GM12872 (cell line): ENCODE measurements around the gene KRTAP5-4.

Experiments used
- TF ChIP-seq, protein P1 (sequence below): IDR thresholded peaks from 3 replicates; pipeline ENCODE4 v1.5.1; 2011; ENCODE audit warnings: low read depth, mild to moderate bottlenecking, low read length, moderate library complexity; ENCODE audit not compliant: insufficient read depth

Gene KRTAP5-4

DNA sequence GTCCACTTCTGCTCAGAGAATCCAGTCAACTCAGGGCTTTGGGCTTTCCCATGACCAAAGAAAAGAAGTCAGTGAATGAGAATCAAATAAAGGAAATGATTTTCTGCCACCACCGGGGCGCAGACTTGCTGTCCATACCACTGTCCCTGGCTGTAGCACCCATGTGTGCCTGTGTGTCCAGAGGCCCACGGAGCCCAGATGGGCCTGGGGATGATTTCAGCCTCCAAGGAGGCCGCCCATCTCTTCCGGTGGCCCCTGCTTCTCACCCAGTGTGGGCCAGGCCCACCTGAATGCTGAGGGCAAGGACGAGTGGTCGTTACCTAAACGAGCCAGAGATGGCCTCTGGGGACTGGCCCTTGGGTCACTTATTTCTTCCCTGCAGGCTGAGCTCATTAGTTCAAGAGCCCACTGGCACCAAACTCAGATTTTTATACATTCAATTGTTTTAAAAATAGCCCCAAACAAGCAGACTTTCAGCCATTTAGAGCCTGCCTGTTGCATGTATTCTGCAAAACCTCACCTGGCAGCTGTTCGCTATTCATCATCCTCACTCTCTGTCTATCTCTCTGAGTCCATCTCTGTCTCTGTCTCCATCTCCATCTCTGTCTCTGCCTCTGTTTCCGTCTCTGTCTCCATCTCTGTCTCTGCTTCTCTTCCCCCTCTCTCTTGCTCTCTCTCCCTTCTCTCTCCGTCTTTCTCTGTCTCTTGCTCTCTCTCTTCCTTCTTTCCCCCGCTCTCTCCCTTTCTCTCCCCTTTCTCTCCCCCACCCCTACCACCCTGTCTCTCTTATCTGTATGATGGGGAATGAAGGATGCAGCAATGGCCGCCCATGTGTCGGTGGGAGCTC, 31.8 kb upstream of the KRTAP5-4 start:
- TF ChIP-seq, protein P1, sequence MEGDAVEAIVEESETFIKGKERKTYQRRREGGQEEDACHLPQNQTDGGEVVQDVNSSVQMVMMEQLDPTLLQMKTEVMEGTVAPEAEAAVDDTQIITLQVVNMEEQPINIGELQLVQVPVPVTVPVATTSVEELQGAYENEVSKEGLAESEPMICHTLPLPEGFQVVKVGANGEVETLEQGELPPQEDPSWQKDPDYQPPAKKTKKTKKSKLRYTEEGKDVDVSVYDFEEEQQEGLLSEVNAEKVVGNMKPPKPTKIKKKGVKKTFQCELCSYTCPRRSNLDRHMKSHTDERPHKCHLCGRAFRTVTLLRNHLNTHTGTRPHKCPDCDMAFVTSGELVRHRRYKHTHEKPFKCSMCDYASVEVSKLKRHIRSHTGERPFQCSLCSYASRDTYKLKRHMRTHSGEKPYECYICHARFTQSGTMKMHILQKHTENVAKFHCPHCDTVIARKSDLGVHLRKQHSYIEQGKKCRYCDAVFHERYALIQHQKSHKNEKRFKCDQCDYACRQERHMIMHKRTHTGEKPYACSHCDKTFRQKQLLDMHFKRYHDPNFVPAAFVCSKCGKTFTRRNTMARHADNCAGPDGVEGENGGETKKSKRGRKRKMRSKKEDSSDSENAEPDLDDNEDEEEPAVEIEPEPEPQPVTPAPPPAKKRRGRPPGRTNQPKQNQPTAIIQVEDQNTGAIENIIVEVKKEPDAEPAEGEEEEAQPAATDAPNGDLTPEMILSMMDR, result no peak

DNA sequence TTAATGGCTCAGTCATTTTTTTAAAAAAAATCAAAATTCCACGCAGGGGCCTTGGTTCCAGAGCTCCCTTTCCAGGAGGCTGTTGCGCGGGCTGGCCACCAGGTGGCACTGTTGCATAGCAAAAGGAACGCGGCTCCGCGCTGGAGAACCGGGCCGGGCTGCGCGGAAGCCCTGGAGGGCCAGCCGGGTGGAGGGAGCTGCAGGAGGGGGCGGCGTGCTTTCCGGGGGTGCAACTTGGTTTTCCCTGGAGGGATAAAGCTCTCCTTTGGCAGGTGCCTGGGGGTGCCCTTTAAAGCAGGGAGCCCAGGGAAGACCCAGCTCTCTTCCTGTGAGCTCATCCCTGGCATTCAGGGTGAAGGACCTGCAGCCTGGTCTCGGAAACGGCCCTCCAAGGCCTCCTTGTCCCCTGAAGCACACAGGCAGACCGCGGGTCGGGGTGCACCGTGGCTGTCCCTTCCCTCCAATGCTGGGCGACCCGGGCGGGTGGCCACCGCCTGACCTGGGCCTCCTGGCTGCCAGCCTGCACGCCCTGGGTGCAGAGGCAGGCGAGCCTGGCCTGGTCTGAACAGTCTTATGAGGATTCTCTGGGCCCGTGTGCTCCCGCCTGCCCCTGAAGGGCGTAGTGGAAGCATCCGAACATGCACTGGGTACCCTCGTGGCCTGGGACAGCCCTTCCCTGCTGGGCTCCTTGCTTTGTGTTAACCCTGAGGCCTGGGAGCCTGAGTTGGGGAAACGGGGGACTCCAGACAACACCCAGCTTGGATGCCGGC, 31.0 kb upstream of the KRTAP5-4 start:
- TF ChIP-seq, protein P1, result peak; percentile 87

DNA sequence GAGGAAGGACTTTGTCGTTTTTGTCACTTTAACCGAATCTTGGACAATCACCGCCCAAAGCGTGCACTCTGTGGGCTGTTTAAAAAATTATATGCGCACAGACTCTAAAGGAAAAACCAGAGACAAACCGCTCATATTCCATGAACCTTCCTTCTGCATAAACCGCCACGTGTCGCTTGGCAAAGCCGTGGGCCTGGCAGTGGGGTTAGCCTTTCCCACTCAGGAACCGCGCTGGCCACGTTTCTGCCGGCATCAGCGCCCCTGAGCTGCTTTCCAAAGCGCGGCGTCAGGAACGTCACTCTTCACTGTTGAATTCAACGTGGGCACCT, 30.5 kb upstream of the KRTAP5-4 start:
- TF ChIP-seq, protein P1, result no peak

DNA sequence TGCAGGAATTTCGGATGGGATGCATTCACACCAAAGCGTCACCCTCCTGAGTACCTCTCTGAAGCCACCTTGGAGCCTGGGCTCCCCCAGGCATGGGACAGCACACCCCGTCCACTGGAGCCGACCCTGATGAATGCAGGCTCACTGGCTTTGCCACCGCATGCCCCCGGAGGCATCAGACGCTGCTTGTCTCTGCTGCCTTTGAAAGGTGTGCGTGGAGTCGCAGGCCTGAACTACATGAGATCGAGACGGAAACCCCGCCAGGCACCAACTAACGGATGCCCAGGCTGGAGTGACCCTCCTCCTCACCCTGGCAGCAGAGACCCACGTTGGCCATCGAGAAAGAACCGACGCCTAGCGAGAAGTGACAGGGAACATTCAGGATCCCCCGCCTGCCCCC, 30.1 kb upstream of the KRTAP5-4 start:
- TF ChIP-seq, protein P1, result no peak

DNA sequence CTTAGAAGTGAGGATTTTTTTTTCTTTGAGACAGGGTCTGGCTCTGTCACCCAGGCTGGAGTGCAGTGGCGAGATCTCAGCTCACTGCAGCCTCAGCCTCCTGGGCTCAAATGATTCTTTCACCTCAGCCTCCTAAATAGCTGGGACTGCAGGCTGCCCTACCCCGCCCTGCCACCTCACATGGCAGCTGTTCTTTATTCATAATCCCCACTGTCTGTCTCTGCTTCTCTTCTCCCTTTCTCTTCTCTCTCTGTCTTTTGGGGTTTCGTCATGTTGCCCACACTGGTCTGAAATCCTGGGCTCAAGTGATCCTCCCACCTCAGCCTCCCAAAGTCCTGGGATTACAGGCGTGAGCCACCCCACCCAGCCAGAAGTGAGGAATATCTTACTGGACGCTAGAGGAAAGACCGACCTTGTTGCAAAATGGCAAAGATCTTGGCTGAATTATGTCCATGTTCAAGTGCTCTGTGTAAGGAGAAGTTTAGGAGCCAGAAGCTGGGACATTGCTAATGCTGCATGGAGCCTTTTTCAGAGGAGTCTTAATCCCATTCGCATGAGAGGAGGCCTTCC, 29.6 kb upstream of the KRTAP5-4 start:
- TF ChIP-seq, protein P1, result no peak

DNA sequence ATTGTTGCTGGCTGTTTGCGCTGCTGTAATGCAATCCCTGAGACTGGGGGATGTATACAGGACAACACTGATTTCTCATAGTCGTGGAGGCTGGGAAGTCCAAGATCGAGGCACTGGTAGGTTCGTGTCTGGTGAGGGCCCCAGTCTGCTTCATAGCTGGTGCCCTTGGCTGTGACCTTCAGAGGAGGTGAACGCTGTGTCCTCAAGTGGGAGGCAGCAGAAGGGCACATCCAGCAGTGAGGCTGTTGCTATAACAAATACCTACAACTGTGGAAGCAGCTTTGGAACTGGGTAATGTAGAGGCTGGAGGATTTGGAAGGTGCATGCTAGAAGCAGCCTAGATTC, 29.0 kb upstream of the KRTAP5-4 start:
- TF ChIP-seq, protein P1, result no peak
